ENCODE measurements around the gene CLEC2L. TPM values are rescaled to one million over a fixed set of nuclear protein-coding genes. Genes with fewer than 3 reads are reported as not detected.

Gene CLEC2L
- total and polyA plus RNA-seq, 2 of the 8 experiments (the other 6 are each of a cell fraction or from before 2014, with no cell fraction given): 0.20 to 1.9 TPM

- ChIA-PET CTCF (ENCODE audit: partially characterized antibody) (interaction anchor here (0.7 to 6.3 kb wide), 13 partner anchors 8 to 227 kb away, joined by 3 to 54 read pairs (median 5); no protein-coding TSS in a partner anchor), POLR2A (ENCODE audit: partially characterized antibody) (interaction anchor here (0.7 kb wide), 1 partner anchor 11 kb away, joined by 3 read pairs; no protein-coding TSS in a partner anchor)
- no peak overlapping the region for H2AK5ac ChIP-seq (ENCODE audit: low read depth, low read length)
Measured at GRCh38 chr7:139571190-139571589, 47.7 kb downstream of the CLEC2L start.

More at GRCh38 chr7:139571190-139571589, 47.7 kb downstream of the CLEC2L start:
- DNase-seq (ENCODE audit: low read depth in 1 of 2, low spot score in 2 of 2) (no peak), FAIRE-seq (no peak)
- peaks cover 0 to 11% (median 3%) of the 10 kb centered on the region in 4 experiments; a peak in 3 of 7 replicates for H3K4me1 ChIP-seq (replicated peaks in 1 of 4; ENCODE audit: control insufficient read depth in 3 of 4, insufficient read depth in 4 of 4, low read length in 3 of 4)
- no peak overlapping the region for H3K4me3 ChIP-seq (ENCODE audit: extremely low read depth in 1 of 4, insufficient read depth in 2 of 4, low read depth in 3 of 4, low read length in 4 of 4)
- no peak overlapping the region for H2BK20ac ChIP-seq (ENCODE audit: low read length)
- H3K23me2 ChIP-seq (ENCODE audit: low read depth, low read length): no peaks in the 10 kb centered on the region
- WGBS, 2 experiments (ENCODE audit: extremely low coverage in 1 of 2, insufficient coverage in 1 of 2, insufficient read length in 1 of 2, insufficient replicate concordance in 2 of 2, low coverage in 1 of 2, low lambda C conversion rate in 2 of 2, missing lambda C conversion rate in 1 of 2): 79% methylated on average over 18 of the region's 20 CpGs; no CpG with 5 or more reads in 1 of the 2 experiments
- H4K8ac ChIP-seq (ENCODE audit: extremely low read depth, insufficient read depth, low read length): no peak overlapping the region; the same call in 1 of the 2 replicates
- TF ChIP-seq SP4 (IDR thresholded peaks at IDR 0.05; ENCODE audit: low read length) (no peak), TEAD4 (IDR thresholded peaks at IDR 0.05; ENCODE audit: low read depth, low read length) (no peak), SAP30 (IDR thresholded peaks at IDR 0.05; ENCODE audit: insufficient read depth, insufficient replicate concordance, low read length) (no peak), CEBPB (IDR thresholded peaks at IDR 0.05; ENCODE audit: low read depth, low read length) (no peak), BACH1 (IDR thresholded peaks at IDR 0.05; ENCODE audit: low read length) (no peak), MAFK (IDR thresholded peaks at IDR 0.05; ENCODE audit: low read depth, low read length) (no peak), CHD2 (IDR thresholded peaks at IDR 0.05; ENCODE audit: low read length) (no peak)
- TF ChIP-seq, protein P1, sequence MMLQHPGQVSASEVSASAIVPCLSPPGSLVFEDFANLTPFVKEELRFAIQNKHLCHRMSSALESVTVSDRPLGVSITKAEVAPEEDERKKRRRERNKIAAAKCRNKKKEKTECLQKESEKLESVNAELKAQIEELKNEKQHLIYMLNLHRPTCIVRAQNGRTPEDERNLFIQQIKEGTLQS (IDR thresholded peaks at IDR 0.05; ENCODE audit: insufficient read depth, low read depth, low read length): no peak
- H4K91ac ChIP-seq (replicated peaks; ENCODE audit: insufficient read length, low read length): no peak overlapping the region
- H2AFZ ChIP-seq (ENCODE audit: low read length): no peak overlapping the region
- no peak overlapping the region for H2BK12ac ChIP-seq (ENCODE audit: low read depth, low read length)
- H3K23ac ChIP-seq (ENCODE audit: insufficient read length): no peak overlapping the region
- no peak overlapping the region for H2BK120ac ChIP-seq (replicated peaks; ENCODE audit: low read depth, low read length)
- H3K79me2 ChIP-seq (ENCODE audit: control insufficient read depth in 1 of 2, insufficient read depth in 2 of 2, low read length in 2 of 2): no peaks in the 10 kb centered on the region
- H3K56ac ChIP-seq (replicated peaks; ENCODE audit: insufficient read length, low read depth, low read length): no peak overlapping the region
- no peak overlapping the region for H3K27ac ChIP-seq (ENCODE audit: low read depth, low read length)
- no peak overlapping the region for H4K5ac ChIP-seq (ENCODE audit: insufficient read length, low read depth, low read length)
- H3K79me1 ChIP-seq (ENCODE audit: low read depth, low read length): no peaks in the 10 kb centered on the region
- no peaks in the 10 kb centered on the region; a peak in 1 of 8 replicates for H3K36me3 ChIP-seq (ENCODE audit: control insufficient read depth in 2 of 4, insufficient read depth in 4 of 4, low read length in 3 of 4)
- no peak overlapping the region for H3K14ac ChIP-seq (ENCODE audit: insufficient read length)
- no peak overlapping the region for H3K18ac ChIP-seq (ENCODE audit: extremely low read depth, low read length)
- H3K9ac ChIP-seq (replicated peaks in 1 of 4; ENCODE audit: extremely low read depth in 1 of 4, low read depth in 3 of 4, low read length in 3 of 4): no peak overlapping the region
- H3K4me2 ChIP-seq (ENCODE audit: insufficient read depth in 1 of 2, low read depth in 2 of 2, low read length in 2 of 2): no peak overlapping the region
- H2BK15ac ChIP-seq (ENCODE audit: low read length): no peak overlapping the region
- H4K20me1 ChIP-seq (replicated peaks in 1 of 2; ENCODE audit: control insufficient read depth in 1 of 2, insufficient read depth in 2 of 2, low read length in 2 of 2): no peaks in the 10 kb centered on the region
- no peaks in the 10 kb centered on the region for H3K9me3 ChIP-seq (ENCODE audit: insufficient read depth in 2 of 2, low read depth in 1 of 2, low read length in 1 of 2)
- H3K27me3 ChIP-seq (replicated peaks in 1 of 4; ENCODE audit: control insufficient read depth in 3 of 4, extremely low read depth in 1 of 4, insufficient read depth in 3 of 4, low read length in 3 of 4): no peaks in the 10 kb centered on the region
- H3K4ac ChIP-seq (replicated peaks; ENCODE audit: insufficient read length, low read depth, low read length): no peak overlapping the region
- H2BK5ac ChIP-seq (ENCODE audit: low read depth, low read length): no peak overlapping the region

All from H1 (cell line).